HepG2 (cell line): ENCODE results near the gene OR6P1.

Experiments used
- ZNF766 ChIP-seq: sonication (generic); formaldehyde crosslinking; IDR thresholded peaks from 2 replicates; pipeline ENCODE4 v1.5.0; 2020; ENCODE audit warnings: missing genetic modification reagents, borderline replicate concordance
- TF ChIP-seq, protein P1 (sequence below): IDR thresholded peaks from 2 replicates; pipeline ENCODE4 v1.6.1; 2018; ENCODE audit warnings: missing genetic modification reagents

GRCh38 chr1:158570480-158570879 is at the start of gene OR6P1:
- no peak for TF ChIP-seq ZNF766 (CRISPR knock-in tag)
- TF ChIP-seq, protein P1, sequence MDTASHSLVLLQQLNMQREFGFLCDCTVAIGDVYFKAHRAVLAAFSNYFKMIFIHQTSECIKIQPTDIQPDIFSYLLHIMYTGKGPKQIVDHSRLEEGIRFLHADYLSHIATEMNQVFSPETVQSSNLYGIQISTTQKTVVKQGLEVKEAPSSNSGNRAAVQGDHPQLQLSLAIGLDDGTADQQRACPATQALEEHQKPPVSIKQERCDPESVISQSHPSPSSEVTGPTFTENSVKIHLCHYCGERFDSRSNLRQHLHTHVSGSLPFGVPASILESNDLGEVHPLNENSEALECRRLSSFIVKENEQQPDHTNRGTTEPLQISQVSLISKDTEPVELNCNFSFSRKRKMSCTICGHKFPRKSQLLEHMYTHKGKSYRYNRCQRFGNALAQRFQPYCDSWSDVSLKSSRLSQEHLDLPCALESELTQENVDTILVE, result no peak
